DLD1 (cell line): ENCODE results near the gene SLFN14.
"Not testable (repeated sequence)": the region's sequence is repeated elsewhere in the genome, so short reads cannot be mapped to it uniquely, and the experiment has no call there.

ENCODE experiments used
- in situ Hi-C: cut with HindIII; loops from 2 replicates; pipeline ENCODE4 v1.10.0; 2017; ENCODE audit warnings: low sequenced_read_pairs

SLFN14 gene

GRCh38 chr17:35559495-35560210 is 966 bp downstream of the SLFN14 start:
- in situ Hi-C loops, result no loop called here

GRCh38 chr17:35557353-35557752 is 3.3 kb downstream of the SLFN14 start:
- in situ Hi-C loops, result no loop called here

- in situ Hi-C loops, result no loop called here
Observed at GRCh38 chr17:35555691-35556090, 4.9 kb downstream of the SLFN14 start.

- in situ Hi-C loops, result no loop called here
Observed at GRCh38 chr17:35554668-35555067, 6.0 kb downstream of the SLFN14 start.

- in situ Hi-C loops, result no loop called here
Observed at GRCh38 chr17:35553310-35553709, 7.3 kb downstream of the SLFN14 start.

- in situ Hi-C loops, result no loop called here
Observed at GRCh38 chr17:35548978-35549377, 11.6 kb downstream of the SLFN14 start.

- in situ Hi-C loops, result no loop called here
Observed at GRCh38 chr17:35548208-35548810, 12.3 kb downstream of the SLFN14 start.

GRCh38 chr17:35546487-35546886 is 14.1 kb downstream of the SLFN14 start:
- in situ Hi-C loops, result no loop called here

- in situ Hi-C loops, result no loop called here
Observed at GRCh38 chr17:35545150-35545549, 15.5 kb downstream of the SLFN14 start.

- in situ Hi-C loops, result no loop called here
Observed at GRCh38 chr17:35543856-35544255, 16.8 kb downstream of the SLFN14 start.

- in situ Hi-C loops, result no loop called here
Observed at GRCh38 chr17:35542990-35543389, 17.6 kb downstream of the SLFN14 start.

- in situ Hi-C loops, result no loop called here
Observed at GRCh38 chr17:35541434-35541833, 19.2 kb downstream of the SLFN14 start.

- in situ Hi-C loops, result no loop called here
Observed at GRCh38 chr17:35540589-35541404, 19.8 kb downstream of the SLFN14 start.

GRCh38 chr17:35539659-35540026 is 21.0 kb downstream of the SLFN14 start:
- in situ Hi-C loops, result no loop called here

- in situ Hi-C loops, result no loop called here
Observed at GRCh38 chr17:35537601-35538141, 22.9 kb downstream of the SLFN14 start, which contains the start of gene SLFN12L. SLFN12L (minus strand) TSS chr17:35537678; CDS start chr17:35522364, 15,314 bp downstream.

GRCh38 chr17:35536664-35537171 is 23.9 kb downstream of the SLFN14 start:
- in situ Hi-C loops, result no loop called here

- in situ Hi-C loops, result not testable (repeated sequence)
Observed at GRCh38 chr17:35535406-35535805, 25.2 kb downstream of the SLFN14 start.

- in situ Hi-C loops, result no loop called here
Observed at GRCh38 chr17:35534576-35535093, 26.0 kb downstream of the SLFN14 start.

- in situ Hi-C loops, result no loop called here
Observed at GRCh38 chr17:35531160-35531559, 29.5 kb downstream of the SLFN14 start.

- in situ Hi-C loops, result loop anchor here (10.0 kb wide), 1 partner anchor 215 kb away; no protein-coding TSS in a partner anchor
Observed at GRCh38 chr17:35529866-35530265, 30.8 kb downstream of the SLFN14 start.

- in situ Hi-C loops, result loop anchor here (10.0 kb wide), 1 partner anchor 215 kb away; no protein-coding TSS in a partner anchor
Observed at GRCh38 chr17:35529326-35529725, 31.3 kb downstream of the SLFN14 start.
